ENCODE results near the gene SORBS1.

Gene SORBS1

GRCh38 chr10:95391164-95391563, 170.0 kb downstream of the SORBS1 start:
- Histone ChIP-seq H3K4me3 (ENCODE audit: low read depth, low read length) (no peak overlapping the region), H3K27ac (ENCODE audit: extremely low read depth, low read depth, low read length) (no peak overlapping the region), H3K4me1 (ENCODE audit: control insufficient read depth, insufficient read depth, low read length) (peaks cover 11% of the 10 kb centered on the region; the same call in 1 of the 2 replicates), H3K9me3 (ENCODE audit: control insufficient read depth, insufficient read depth, low read depth, low read length) (no peaks in the 10 kb centered on the region), H3K36me3 (ENCODE audit: control insufficient read depth in 2 of 2, insufficient read depth in 1 of 2, low read length in 2 of 2) (no peaks in the 10 kb centered on the region)
- CTCF ChIA-PET: interaction anchor here (0.6 to 1.9 kb wide), 4 partner anchors 15 to 302 kb away, joined by 3 to 8 read pairs (median 4); no protein-coding TSS in a partner anchor
- POLR2A ChIA-PET: no interaction called here
- TF ChIP-seq ZNF341 (tag by site-specific recombination; IDR thresholded peaks at IDR 0.05; ENCODE audit: low read depth) (no peak), ZIC2 (tag by site-specific recombination; IDR thresholded peaks at IDR 0.05) (no peak), ZNF248 (tag by site-specific recombination; IDR thresholded peaks at IDR 0.05) (no peak), ZNF292 (tag by site-specific recombination; IDR thresholded peaks at IDR 0.05; ENCODE audit: borderline replicate concordance, low read depth) (no peak), ZFP41 (tag by site-specific recombination; IDR thresholded peaks at IDR 0.05; ENCODE audit: borderline replicate concordance) (no peak), ZNF521 (tag by site-specific recombination; IDR thresholded peaks at IDR 0.05) (no peak), ZNF2 (tag by site-specific recombination; IDR thresholded peaks at IDR 0.05) (no peak), ZEB2 (tag by site-specific recombination; IDR thresholded peaks at IDR 0.05) (no peak), ZBTB11 (tag by site-specific recombination; conservative IDR thresholded peaks at IDR 0.05; ENCODE audit: low read depth) (no peak), ZSCAN18 (tag by site-specific recombination; IDR thresholded peaks at IDR 0.05) (no peak), ZNF624 (tag by site-specific recombination; IDR thresholded peaks at IDR 0.05) (no peak), ZBTB26 (tag by site-specific recombination; optimal IDR thresholded peaks at IDR 0.05) (no peak), GLI4 (tag by site-specific recombination; IDR thresholded peaks at IDR 0.05) (no peak), KLF16 (tag by site-specific recombination; IDR thresholded peaks at IDR 0.05) (no peak), ZNF350 (tag by site-specific recombination; IDR thresholded peaks at IDR 0.05) (no peak), ZNF354C (tag by site-specific recombination; IDR thresholded peaks at IDR 0.05; ENCODE audit: borderline replicate concordance, low read depth) (no peak)

GRCh38 chr10:95389982-95390381, 171.2 kb downstream of the SORBS1 start:
- POLR2A ChIA-PET: no interaction called here
- CTCF ChIA-PET: interaction anchor here (2.7 to 8.7 kb wide), 2 partner anchors 15 to 41 kb away, joined by 12 to 106 read pairs; no protein-coding TSS in a partner anchor
- Histone ChIP-seq H3K36me3 (ENCODE audit: control insufficient read depth in 2 of 2, insufficient read depth in 1 of 2, low read length in 2 of 2) (no peaks in the 10 kb centered on the region), H3K4me1 (ENCODE audit: control insufficient read depth, insufficient read depth, low read length) (peaks cover 11% of the 10 kb centered on the region; the same call in 1 of the 2 replicates), H3K27ac (ENCODE audit: extremely low read depth, low read depth, low read length) (no peak overlapping the region), H3K4me3 (ENCODE audit: low read depth, low read length) (no peak overlapping the region), H3K9me3 (ENCODE audit: control insufficient read depth, insufficient read depth, low read depth, low read length) (no peaks in the 10 kb centered on the region)
- TF ChIP-seq MEIS1 (CRISPR knock-in tag; IDR thresholded peaks at IDR 0.05; ENCODE audit: borderline replicate concordance) (no peak), ZNF175 (tag by site-specific recombination; IDR thresholded peaks at IDR 0.05) (no peak), ZNF776 (tag by site-specific recombination; IDR thresholded peaks at IDR 0.05; ENCODE audit: borderline replicate concordance) (no peak), ZNF121 (tag by site-specific recombination; IDR thresholded peaks at IDR 0.05) (no peak), KLF8 (tag by site-specific recombination; IDR thresholded peaks at IDR 0.05) (no peak), ZBTB17 (tag by site-specific recombination; IDR thresholded peaks at IDR 0.05) (no peak), ZNF426 (tag by site-specific recombination; IDR thresholded peaks at IDR 0.05) (no peak), YY2 (tag by site-specific recombination; IDR thresholded peaks at IDR 0.05) (no peak), ZNF280C (tag by site-specific recombination; IDR thresholded peaks at IDR 0.05) (no peak), KLF10 (tag by site-specific recombination; IDR thresholded peaks at IDR 0.05) (no peak), ZNF362 (tag by site-specific recombination; IDR thresholded peaks at IDR 0.05) (no peak), ZNF791 (tag by site-specific recombination; IDR thresholded peaks at IDR 0.05) (no peak)

Data from HEK293 (cell line).